ENCODE measurements around the gene FAM240A. TPM values are rescaled to one million over a fixed set of nuclear protein-coding genes. Genes with fewer than 3 reads are reported as not detected.

Gene FAM240A
- total and polyA plus RNA-seq, 2 experiments from 2014 or later, result 0.18 TPM; not detected in 1

- Mint-ChIP-seq H3K36me3 (ENCODE audit: low read depth) (no peaks in the 10 kb centered on the region), H3K9me3 (no peaks in the 10 kb centered on the region), H3K4me3 (no peak overlapping the region), H3K27ac (no peak overlapping the region), H3K27me3 (ENCODE audit: insufficient read depth, low read depth, poor library complexity) (peaks cover 14% of the 10 kb centered on the region), H3K4me1 (peaks cover 2% of the 10 kb centered on the region; the same call in 1 of the 3 replicates)
- H3K9me2 ChIP-seq (ENCODE audit: insufficient read depth), result no peaks in the 10 kb centered on the region
- no peaks in the 10 kb centered on the region for H3K79me2 ChIP-seq (replicated peaks; ENCODE audit: insufficient read depth)
- no peaks in the 10 kb centered on the region for H3F3A ChIP-seq (replicated peaks; ENCODE audit: low read depth)
- no peak for ATAC-seq
- no peaks in the 10 kb centered on the region for H3K4me1 ChIP-seq (ENCODE audit: insufficient read depth)
- H3K36me3 ChIP-seq (ENCODE audit: insufficient read depth), result no peaks in the 10 kb centered on the region
- no peak overlapping the region for H2AFZ ChIP-seq
- no peak overlapping the region for H3K4me2 ChIP-seq
- H3K27ac ChIP-seq (ENCODE audit: low read depth), result no peak overlapping the region
- DNase-seq (ENCODE audit: low spot score), result no peak
- H3K27me3 ChIP-seq (ENCODE audit: insufficient read depth), result no peaks in the 10 kb centered on the region
- no peaks in the 10 kb centered on the region for H4K20me1 ChIP-seq (replicated peaks; ENCODE audit: insufficient read depth)
- TF ChIP-seq ZNF462 (CRISPR knock-in tag; IDR thresholded peaks at IDR 0.05) (no peak), ZNF114 (CRISPR knock-in tag; IDR thresholded peaks at IDR 0.05) (no peak), STAT1 (IDR thresholded peaks at IDR 0.05; ENCODE audit: unreplicated experiment) (no peak), ZNF331 (CRISPR knock-in tag; IDR thresholded peaks at IDR 0.05; ENCODE audit: low read depth) (no peak), JUNB (IDR thresholded peaks at IDR 0.05; ENCODE audit: unreplicated experiment) (no peak), CREB1 (CRISPR knock-in tag; IDR thresholded peaks at IDR 0.05; ENCODE audit: low read depth) (no peak), ETS1 (IDR thresholded peaks at IDR 0.05) (no peak), EZH2phosphoT487 (IDR thresholded peaks at IDR 0.05; ENCODE audit: unreplicated experiment) (no peak), POLR2AphosphoS5 (IDR thresholded peaks at IDR 0.05; ENCODE audit: low read depth) (no peak), REST (IDR thresholded peaks at IDR 0.05; ENCODE audit: unreplicated experiment) (no peak), EZH2 (IDR thresholded peaks at IDR 0.05; ENCODE audit: low read depth, unreplicated experiment) (no peak)
- no peak overlapping the region for H3K4me3 ChIP-seq
Observed at GRCh38 chr3:46668591-46668990, 56.3 kb downstream of the FAM240A start.

Data from GM23338 (cell line).